GM23338 (cell line): ENCODE measurements around the gene HACD3. TPM values are rescaled to one million over a fixed set of nuclear protein-coding genes. Genes with fewer than 3 reads are reported as not detected.

Experiments
- ATAC-seq: fragments of 200-7000 bp; cut with Tn5 transposase; 3 replicates; pipeline ENCODE4 v1.9.1; 2020
- DNase-seq: peaks from one replicate; pipeline ENCODE4 v3.0.0-alpha.2; 2015; ENCODE audit warnings: low spot score
- H2AFZ ChIP-seq: fragments of 200-600 bp; sonication (generic); 2 replicates; pipeline ENCODE4 v1.8.0; 2016; ENCODE audit warnings: antibody characterized with exemption, mild to moderate bottlenecking, moderate library complexity
- H3F3A ChIP-seq: fragments of 200-600 bp; sonication (generic); replicated peaks from 2 replicates; pipeline ENCODE4 v1.8.0; 2017; ENCODE audit warnings: antibody characterized with exemption, mixed run types, low read depth
- H3K27ac ChIP-seq: fragments of 200-600 bp; sonication (generic); 2 replicates; pipeline ENCODE4 v1.6.1; 2016; ENCODE audit warnings: low read depth
- H3K27me3 ChIP-seq: fragments of 200-600 bp; sonication (generic); 2 replicates; pipeline ENCODE4 v1.8.0; 2016; ENCODE audit warnings: mild to moderate bottlenecking, mixed run types, moderate library complexity; ENCODE audit not compliant: insufficient read depth
- H3K36me3 ChIP-seq: fragments of 200-600 bp; sonication (generic); 2 replicates; pipeline ENCODE4 v1.8.0; 2016; ENCODE audit warnings: mild to moderate bottlenecking; ENCODE audit not compliant: insufficient read depth
- H3K4me1 ChIP-seq: fragments of 200-600 bp; sonication (generic); 2 replicates; pipeline ENCODE4 v1.8.0; 2016; ENCODE audit warnings: mild to moderate bottlenecking, moderate library complexity; ENCODE audit not compliant: insufficient read depth
- H3K4me2 ChIP-seq: fragments of 200-600 bp; sonication (generic); 2 replicates; pipeline ENCODE4 v1.7.1; 2017; ENCODE audit warnings: mixed run types
- H3K4me3 ChIP-seq: fragments of 200-600 bp; sonication (generic); 2 replicates; pipeline ENCODE4 v1.6.1; 2016; ENCODE audit warnings: mixed run types
- H3K79me2 ChIP-seq: fragments of 200-600 bp; sonication (generic); replicated peaks from 2 replicates; pipeline ENCODE4 v1.8.0; 2017; ENCODE audit warnings: mild to moderate bottlenecking; ENCODE audit not compliant: insufficient read depth
- H3K9me2 ChIP-seq: fragments of 200-600 bp; sonication (generic); 2 replicates; pipeline ENCODE4 v1.8.0; 2017; ENCODE audit not compliant: insufficient read depth
- H4K20me1 ChIP-seq: fragments of 200-600 bp; sonication (generic); replicated peaks from 2 replicates; pipeline ENCODE4 v1.8.0; 2017; ENCODE audit warnings: mild to moderate bottlenecking; ENCODE audit not compliant: insufficient read depth
- H3K27ac Mint-ChIP-seq: 2 replicates; pipeline ENCODE4 v1.8.0; 2020; ENCODE audit warnings: inconsistent platforms, mild to moderate bottlenecking, moderate library complexity, mixed read lengths
- H3K27me3 Mint-ChIP-seq: 3 replicates; pipeline ENCODE4 v1.8.0; 2022; ENCODE audit warnings: low read depth, mild to moderate bottlenecking, moderate library complexity, mixed read lengths, inconsistent platforms; ENCODE audit not compliant: insufficient read depth, poor library complexity
- H3K36me3 Mint-ChIP-seq: 3 replicates; pipeline ENCODE4 v1.8.0; 2021; ENCODE audit warnings: low read depth, mild to moderate bottlenecking, inconsistent platforms, moderate library complexity, mixed read lengths
- H3K4me1 Mint-ChIP-seq: 3 replicates; pipeline ENCODE4 v1.8.0; 2020; ENCODE audit warnings: mild to moderate bottlenecking, inconsistent platforms, mixed read lengths
- H3K4me3 Mint-ChIP-seq: 3 replicates; pipeline ENCODE4 v1.8.0; 2021; ENCODE audit warnings: moderate library complexity, mild to moderate bottlenecking, inconsistent platforms, mixed read lengths
- H3K9me3 Mint-ChIP-seq: 3 replicates; pipeline ENCODE4 v1.8.0; 2020; ENCODE audit warnings: moderate library complexity, mild to moderate bottlenecking, inconsistent platforms, mixed read lengths
- CREB1 ChIP-seq: fragments of 250-450 bp; sonication (Bioruptor Pico); IDR thresholded peaks from 2 replicates; pipeline ENCODE4 v1.5.0; 2020; ENCODE audit warnings: low read depth, mild to moderate bottlenecking, moderate library complexity
- EZH2 ChIP-seq: fragments of 200-600 bp; sonication (generic); IDR thresholded peaks from one replicate; pipeline ENCODE4 v1.8.0; 2017; ENCODE audit warnings: antibody characterized with exemption, mild to moderate bottlenecking, low read depth; ENCODE audit not compliant: unreplicated experiment
- POLR2AphosphoS5 ChIP-seq: IDR thresholded peaks from 2 replicates; pipeline ENCODE4 v1.6.1; 2016; ENCODE audit warnings: antibody characterized with exemption, low read depth
- STAT1 ChIP-seq: IDR thresholded peaks from one replicate; pipeline ENCODE4 v1.6.1; 2016; ENCODE audit warnings: antibody characterized with exemption; ENCODE audit not compliant: unreplicated experiment
- ZNF114 ChIP-seq: fragments of 250-450 bp; sonication (Bioruptor Pico); IDR thresholded peaks from 2 replicates; pipeline ENCODE4 v1.5.0; 2020; ENCODE audit warnings: mild to moderate bottlenecking, moderate library complexity
- polyA plus RNA-seq: library from polyadenylated mRNA; unstranded; fragments of >200 nt; fragmentation: Nextera tagmentation; extraction: Ambion mirVana; gene quantifications from 2 replicates; pipeline ENCODE4 v1.2.1, GENCODE V29; 2016
- total RNA-seq: library from RNA; depleted of rRNA; stranded (reverse); fragments of >200 nt; shearing (Covaris generic); gene quantifications from 2 replicates; pipeline ENCODE4 v1.2.3, GENCODE V29; 2014
- TF ChIP-seq, protein P1 (sequence below): fragments of 250-450 bp; sonication (Bioruptor Pico); IDR thresholded peaks from 2 replicates; pipeline ENCODE4 v1.5.0; 2020; ENCODE audit warnings: mild to moderate bottlenecking, moderate library complexity
- TF ChIP-seq, protein P2 (sequence below): IDR thresholded peaks from one replicate; pipeline ENCODE4 v1.6.1; 2018; ENCODE audit warnings: antibody characterized with exemption; ENCODE audit not compliant: unreplicated experiment
- TF ChIP-seq, protein P3 (sequence below), 2 experiments: fragments of 200-600 bp in 1 of 2; sonication (generic) in 1 of 2; conservative IDR thresholded peaks; 2 replicates each; pipeline versions ENCODE4 v1.5.1 to v1.6.1; 2016 to 2017; ENCODE audit warnings: antibody characterized with exemption in 2 of 2, low read depth in 2 of 2, mild to moderate bottlenecking in 2 of 2, moderate library complexity in 1 of 2
- TF ChIP-seq, protein P4 (sequence below): IDR thresholded peaks from 2 replicates; pipeline ENCODE4 v1.6.1; 2016; ENCODE audit warnings: antibody characterized with exemption

HACD3 gene
- total and polyA plus RNA-seq, 2 experiments from 2014 or later: 123 to 131 TPM

DNA sequence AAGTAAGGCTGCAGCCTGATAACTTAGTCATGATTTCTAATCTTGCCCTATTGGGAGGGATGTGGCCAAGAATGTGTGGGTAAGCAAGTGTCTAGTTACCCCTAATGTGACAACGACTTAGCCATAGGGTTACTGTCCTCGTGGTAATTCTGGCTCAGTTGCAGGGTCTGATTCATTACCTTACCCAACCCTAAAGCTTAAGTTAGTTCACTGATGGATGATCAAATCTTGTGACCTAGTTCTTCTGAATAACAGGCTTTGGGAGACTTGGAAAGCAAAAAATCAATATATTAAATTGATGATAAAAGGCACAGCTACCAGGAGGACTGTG lies 82.3 kb downstream of the HACD3 start:
- Histone ChIP-seq H3K4me2 (no peak overlapping the region), H3K27ac (no peak overlapping the region; the same call in 1 of the 2 replicates)

More for the DNA sequence above, 82.3 kb downstream of the HACD3 start:
- DNase-seq (no peak), ATAC-seq (no peak)
- H3K9me3 Mint-ChIP-seq: no peaks in the 10 kb centered on the region
- Histone ChIP-seq H3K4me3 (no peak overlapping the region), H3K9me2 (no peaks in the 10 kb centered on the region), H3K4me1 (peaks cover 17% of the 10 kb centered on the region), H3F3A (peaks cover 12% of the 10 kb centered on the region; the same call in 1 of the 2 replicates), H3K79me2 (peaks cover 31% of the 10 kb centered on the region), H2AFZ (no peak overlapping the region), H3K36me3 (no peaks in the 10 kb centered on the region), H3K27me3 (no peaks in the 10 kb centered on the region), H4K20me1 (no peaks in the 10 kb centered on the region)
- TF ChIP-seq EZH2: no peak
- TF ChIP-seq, protein P1, sequence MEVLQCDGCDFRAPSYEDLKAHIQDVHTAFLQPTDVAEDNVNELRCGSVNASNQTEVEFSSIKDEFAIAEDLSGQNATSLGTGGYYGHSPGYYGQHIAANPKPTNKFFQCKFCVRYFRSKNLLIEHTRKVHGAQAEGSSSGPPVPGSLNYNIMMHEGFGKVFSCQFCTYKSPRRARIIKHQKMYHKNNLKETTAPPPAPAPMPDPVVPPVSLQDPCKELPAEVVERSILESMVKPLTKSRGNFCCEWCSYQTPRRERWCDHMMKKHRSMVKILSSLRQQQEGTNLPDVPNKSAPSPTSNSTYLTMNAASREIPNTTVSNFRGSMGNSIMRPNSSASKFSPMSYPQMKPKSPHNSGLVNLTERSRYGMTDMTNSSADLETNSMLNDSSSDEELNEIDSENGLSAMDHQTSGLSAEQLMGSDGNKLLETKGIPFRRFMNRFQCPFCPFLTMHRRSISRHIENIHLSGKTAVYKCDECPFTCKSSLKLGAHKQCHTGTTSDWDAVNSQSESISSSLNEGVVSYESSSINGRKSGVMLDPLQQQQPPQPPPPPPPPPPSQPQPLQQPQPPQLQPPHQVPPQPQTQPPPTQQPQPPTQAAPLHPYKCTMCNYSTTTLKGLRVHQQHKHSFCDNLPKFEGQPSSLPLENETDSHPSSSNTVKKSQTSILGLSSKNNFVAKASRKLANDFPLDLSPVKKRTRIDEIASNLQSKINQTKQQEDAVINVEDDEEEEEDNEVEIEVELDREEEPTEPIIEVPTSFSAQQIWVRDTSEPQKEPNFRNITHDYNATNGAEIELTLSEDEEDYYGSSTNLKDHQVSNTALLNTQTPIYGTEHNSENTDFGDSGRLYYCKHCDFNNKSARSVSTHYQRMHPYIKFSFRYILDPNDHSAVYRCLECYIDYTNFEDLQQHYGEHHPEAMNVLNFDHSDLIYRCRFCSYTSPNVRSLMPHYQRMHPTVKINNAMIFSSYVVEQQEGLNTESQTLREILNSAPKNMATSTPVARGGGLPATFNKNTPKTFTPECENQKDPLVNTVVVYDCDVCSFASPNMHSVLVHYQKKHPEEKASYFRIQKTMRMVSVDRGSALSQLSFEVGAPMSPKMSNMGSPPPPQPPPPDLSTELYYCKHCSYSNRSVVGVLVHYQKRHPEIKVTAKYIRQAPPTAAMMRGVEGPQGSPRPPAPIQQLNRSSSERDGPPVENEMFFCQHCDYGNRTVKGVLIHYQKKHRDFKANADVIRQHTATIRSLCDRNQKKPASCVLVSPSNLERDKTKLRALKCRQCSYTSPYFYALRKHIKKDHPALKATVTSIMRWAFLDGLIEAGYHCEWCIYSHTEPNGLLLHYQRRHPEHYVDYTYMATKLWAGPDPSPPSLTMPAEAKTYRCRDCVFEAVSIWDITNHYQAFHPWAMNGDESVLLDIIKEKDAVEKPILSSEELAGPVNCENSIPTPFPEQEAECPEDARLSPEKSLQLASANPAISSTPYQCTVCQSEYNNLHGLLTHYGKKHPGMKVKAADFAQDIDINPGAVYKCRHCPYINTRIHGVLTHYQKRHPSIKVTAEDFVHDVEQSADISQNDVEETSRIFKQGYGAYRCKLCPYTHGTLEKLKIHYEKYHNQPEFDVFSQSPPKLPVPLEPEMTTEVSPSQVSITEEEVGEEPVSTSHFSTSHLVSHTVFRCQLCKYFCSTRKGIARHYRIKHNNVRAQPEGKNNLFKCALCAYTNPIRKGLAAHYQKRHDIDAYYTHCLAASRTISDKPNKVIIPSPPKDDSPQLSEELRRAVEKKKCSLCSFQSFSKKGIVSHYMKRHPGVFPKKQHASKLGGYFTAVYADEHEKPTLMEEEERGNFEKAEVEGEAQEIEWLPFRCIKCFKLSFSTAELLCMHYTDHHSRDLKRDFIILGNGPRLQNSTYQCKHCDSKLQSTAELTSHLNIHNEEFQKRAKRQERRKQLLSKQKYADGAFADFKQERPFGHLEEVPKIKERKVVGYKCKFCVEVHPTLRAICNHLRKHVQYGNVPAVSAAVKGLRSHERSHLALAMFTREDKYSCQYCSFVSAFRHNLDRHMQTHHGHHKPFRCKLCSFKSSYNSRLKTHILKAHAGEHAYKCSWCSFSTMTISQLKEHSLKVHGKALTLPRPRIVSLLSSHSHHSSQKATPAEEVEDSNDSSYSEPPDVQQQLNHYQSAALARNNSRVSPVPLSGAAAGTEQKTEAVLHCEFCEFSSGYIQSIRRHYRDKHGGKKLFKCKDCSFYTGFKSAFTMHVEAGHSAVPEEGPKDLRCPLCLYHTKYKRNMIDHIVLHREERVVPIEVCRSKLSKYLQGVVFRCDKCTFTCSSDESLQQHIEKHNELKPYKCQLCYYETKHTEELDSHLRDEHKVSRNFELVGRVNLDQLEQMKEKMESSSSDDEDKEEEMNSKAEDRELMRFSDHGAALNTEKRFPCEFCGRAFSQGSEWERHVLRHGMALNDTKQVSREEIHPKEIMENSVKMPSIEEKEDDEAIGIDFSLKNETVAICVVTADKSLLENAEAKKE (CRISPR knock-in tag): no peak
- TF ChIP-seq, protein P2, sequence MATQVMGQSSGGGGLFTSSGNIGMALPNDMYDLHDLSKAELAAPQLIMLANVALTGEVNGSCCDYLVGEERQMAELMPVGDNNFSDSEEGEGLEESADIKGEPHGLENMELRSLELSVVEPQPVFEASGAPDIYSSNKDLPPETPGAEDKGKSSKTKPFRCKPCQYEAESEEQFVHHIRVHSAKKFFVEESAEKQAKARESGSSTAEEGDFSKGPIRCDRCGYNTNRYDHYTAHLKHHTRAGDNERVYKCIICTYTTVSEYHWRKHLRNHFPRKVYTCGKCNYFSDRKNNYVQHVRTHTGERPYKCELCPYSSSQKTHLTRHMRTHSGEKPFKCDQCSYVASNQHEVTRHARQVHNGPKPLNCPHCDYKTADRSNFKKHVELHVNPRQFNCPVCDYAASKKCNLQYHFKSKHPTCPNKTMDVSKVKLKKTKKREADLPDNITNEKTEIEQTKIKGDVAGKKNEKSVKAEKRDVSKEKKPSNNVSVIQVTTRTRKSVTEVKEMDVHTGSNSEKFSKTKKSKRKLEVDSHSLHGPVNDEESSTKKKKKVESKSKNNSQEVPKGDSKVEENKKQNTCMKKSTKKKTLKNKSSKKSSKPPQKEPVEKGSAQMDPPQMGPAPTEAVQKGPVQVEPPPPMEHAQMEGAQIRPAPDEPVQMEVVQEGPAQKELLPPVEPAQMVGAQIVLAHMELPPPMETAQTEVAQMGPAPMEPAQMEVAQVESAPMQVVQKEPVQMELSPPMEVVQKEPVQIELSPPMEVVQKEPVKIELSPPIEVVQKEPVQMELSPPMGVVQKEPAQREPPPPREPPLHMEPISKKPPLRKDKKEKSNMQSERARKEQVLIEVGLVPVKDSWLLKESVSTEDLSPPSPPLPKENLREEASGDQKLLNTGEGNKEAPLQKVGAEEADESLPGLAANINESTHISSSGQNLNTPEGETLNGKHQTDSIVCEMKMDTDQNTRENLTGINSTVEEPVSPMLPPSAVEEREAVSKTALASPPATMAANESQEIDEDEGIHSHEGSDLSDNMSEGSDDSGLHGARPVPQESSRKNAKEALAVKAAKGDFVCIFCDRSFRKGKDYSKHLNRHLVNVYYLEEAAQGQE: no peak
- TF ChIP-seq STAT1: no peak
- no peak for TF ChIP-seq POLR2AphosphoS5
- TF ChIP-seq, protein P3, sequence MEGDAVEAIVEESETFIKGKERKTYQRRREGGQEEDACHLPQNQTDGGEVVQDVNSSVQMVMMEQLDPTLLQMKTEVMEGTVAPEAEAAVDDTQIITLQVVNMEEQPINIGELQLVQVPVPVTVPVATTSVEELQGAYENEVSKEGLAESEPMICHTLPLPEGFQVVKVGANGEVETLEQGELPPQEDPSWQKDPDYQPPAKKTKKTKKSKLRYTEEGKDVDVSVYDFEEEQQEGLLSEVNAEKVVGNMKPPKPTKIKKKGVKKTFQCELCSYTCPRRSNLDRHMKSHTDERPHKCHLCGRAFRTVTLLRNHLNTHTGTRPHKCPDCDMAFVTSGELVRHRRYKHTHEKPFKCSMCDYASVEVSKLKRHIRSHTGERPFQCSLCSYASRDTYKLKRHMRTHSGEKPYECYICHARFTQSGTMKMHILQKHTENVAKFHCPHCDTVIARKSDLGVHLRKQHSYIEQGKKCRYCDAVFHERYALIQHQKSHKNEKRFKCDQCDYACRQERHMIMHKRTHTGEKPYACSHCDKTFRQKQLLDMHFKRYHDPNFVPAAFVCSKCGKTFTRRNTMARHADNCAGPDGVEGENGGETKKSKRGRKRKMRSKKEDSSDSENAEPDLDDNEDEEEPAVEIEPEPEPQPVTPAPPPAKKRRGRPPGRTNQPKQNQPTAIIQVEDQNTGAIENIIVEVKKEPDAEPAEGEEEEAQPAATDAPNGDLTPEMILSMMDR (conservative IDR thresholded peaks at IDR 0.05; ENCODE audit: low read depth in 2 of 2): no peak
- TF ChIP-seq, protein P4, sequence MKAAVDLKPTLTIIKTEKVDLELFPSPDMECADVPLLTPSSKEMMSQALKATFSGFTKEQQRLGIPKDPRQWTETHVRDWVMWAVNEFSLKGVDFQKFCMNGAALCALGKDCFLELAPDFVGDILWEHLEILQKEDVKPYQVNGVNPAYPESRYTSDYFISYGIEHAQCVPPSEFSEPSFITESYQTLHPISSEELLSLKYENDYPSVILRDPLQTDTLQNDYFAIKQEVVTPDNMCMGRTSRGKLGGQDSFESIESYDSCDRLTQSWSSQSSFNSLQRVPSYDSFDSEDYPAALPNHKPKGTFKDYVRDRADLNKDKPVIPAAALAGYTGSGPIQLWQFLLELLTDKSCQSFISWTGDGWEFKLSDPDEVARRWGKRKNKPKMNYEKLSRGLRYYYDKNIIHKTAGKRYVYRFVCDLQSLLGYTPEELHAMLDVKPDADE: no peak
- no peak for TF ChIP-seq ZNF114
- TF ChIP-seq CREB1 (CRISPR knock-in tag): no peak
- H3K4me1 Mint-ChIP-seq: peaks cover 14% of the 10 kb centered on the region
- H3K27me3 Mint-ChIP-seq: peaks cover 7% of the 10 kb centered on the region
- peak overlapping the region; percentile 98; the same call in 1 of the 3 replicates for H3K4me3 Mint-ChIP-seq
- 0 out of 2 replicates have a peak overlapping the region, but pooled peaks have one; percentile 97 for H3K27ac Mint-ChIP-seq
- peaks cover 2% of the 10 kb centered on the region; the same call in 2 of the 3 replicates for H3K36me3 Mint-ChIP-seq
